ENCODE data around the gene EIF4EBP3.

Gene EIF4EBP3

GRCh38 chr5:140556438-140556837 lies 9.0 kb downstream of the EIF4EBP3 start:
- no peak for DNase-seq (ENCODE audit: low read depth in 4 of 4, low spot score in 1 of 4)

GRCh38 chr5:140557136-140557805 lies 9.8 kb downstream of the EIF4EBP3 start, which contains the start of gene SRA1:
Gene SRA1 (minus strand): TSS chr5:140557473. CDS start chr5:140557452, 21 bp downstream.
- DNase-seq (ENCODE audit: low read depth in 4 of 4, low spot score in 1 of 4), result peak; percentile 59 to 81 (median 76)

GRCh38 chr5:140557965-140558364 lies 10.5 kb downstream of the EIF4EBP3 start:
- no peak for DNase-seq (ENCODE audit: low read depth in 4 of 4, low spot score in 1 of 4)

GRCh38 chr5:140558542-140558941 lies 11.1 kb downstream of the EIF4EBP3 start:
- no peak for DNase-seq (ENCODE audit: low read depth in 4 of 4, low spot score in 1 of 4)

GRCh38 chr5:140560227-140560626 lies 12.8 kb downstream of the EIF4EBP3 start:
- DNase-seq (ENCODE audit: low read depth in 4 of 4, low spot score in 1 of 4), result no peak

DNA sequence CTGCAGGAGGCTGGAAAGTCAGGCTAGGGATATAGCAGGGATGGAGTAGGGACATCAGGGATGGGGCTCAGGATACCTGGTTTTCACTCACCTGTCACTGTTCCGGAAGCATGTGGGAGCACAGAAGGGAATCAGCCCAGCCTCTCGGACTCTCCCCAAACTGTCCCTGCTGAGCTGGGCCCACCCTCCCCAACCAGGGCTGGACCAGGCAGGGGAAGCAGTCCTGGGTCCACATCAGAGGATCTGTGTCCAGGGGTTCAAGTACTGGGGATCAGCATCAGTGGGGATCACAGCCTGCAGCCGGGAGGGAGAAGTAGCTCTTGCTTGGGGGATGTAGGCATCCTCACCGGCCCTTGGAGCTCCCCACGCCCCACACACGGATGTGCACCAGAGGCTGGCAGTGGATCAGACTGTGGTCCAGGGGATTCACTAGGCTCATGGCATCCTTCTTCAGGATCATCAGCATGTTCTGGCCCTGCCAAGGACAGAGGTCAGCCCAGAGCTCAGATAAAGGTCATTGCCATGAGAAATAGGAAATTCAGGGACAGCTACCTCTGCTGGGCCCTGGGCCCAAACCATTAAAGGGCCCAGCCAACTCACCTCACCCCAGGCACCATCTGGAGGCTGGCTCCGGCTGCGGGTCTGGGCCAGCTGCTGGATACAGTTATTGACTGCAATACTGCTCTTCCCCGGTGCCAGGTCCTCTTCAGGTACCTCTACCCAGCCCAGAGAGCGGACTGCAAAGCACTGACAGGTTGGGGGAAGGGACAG lies 14.5 kb downstream of the EIF4EBP3 start:
- DNase-seq (ENCODE audit: low read depth in 4 of 4, low spot score in 1 of 4), result no peak

DNA sequence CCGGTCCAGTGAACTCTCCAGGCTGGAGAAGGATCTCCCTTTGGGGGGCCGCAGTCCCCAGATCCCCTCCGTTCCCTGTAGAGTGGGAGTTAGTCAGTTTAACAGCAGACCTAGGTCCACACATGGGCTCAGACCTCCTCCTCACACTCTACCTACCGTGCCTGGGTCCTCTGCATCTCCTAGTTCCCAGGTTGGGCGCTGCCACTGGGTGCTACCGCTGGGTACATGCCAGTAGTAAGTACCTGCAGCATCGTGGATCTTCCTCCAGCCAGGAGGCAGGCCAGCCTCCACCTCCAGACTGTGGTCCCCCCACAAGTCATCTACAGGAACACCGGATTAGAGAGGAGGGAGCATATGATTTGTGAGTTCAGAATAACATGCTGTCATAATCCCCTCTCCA lies 16.1 kb downstream of the EIF4EBP3 start:
- no peak for DNase-seq (ENCODE audit: low read depth in 4 of 4, low spot score in 1 of 4)

- DNase-seq (ENCODE audit: low read depth in 4 of 4, low spot score in 1 of 4), result peak; percentile 82 to 94 (median 87)
Observed at GRCh38 chr5:140564196-140565023, 16.9 kb downstream of the EIF4EBP3 start, which contains the start of the genes APBB3 and SLC35A4. Gene APBB3 (minus strand): TSS chr5:140564598. CDS start chr5:140564245, 353 bp downstream. Gene SLC35A4 (plus strand): TSS chr5:140564828. CDS start chr5:140567170, 2,342 bp downstream.

- DNase-seq (ENCODE audit: low read depth in 4 of 4, low spot score in 1 of 4), result no peak
Observed at GRCh38 chr5:140565024-140565779, 17.7 kb downstream of the EIF4EBP3 start.

GRCh38 chr5:140565780-140566095 lies 18.3 kb downstream of the EIF4EBP3 start:
- DNase-seq (ENCODE audit: low read depth in 4 of 4, low spot score in 1 of 4), result no peak

DNA sequence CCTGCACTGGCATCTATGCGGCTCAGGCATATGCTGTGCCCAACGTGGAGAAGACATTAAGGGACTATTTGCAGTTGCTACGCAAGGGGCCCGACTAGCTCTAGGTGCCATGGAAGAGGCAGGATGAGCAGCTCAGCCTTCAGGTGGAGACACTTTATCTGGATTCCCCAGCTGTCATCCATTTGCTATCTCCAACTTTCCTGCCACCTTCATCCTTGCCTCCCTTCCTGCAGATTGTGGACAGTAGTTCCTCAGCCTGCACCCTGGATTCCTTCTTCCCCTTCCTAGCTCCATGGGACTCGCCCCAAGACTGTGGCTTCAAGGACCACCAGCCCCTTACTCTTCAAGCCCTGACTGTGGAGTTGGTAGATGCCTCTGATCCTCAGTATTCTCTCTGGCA lies 19.2 kb downstream of the EIF4EBP3 start:
- no peak for DNase-seq (ENCODE audit: low read depth in 4 of 4, low spot score in 1 of 4)

DNA sequence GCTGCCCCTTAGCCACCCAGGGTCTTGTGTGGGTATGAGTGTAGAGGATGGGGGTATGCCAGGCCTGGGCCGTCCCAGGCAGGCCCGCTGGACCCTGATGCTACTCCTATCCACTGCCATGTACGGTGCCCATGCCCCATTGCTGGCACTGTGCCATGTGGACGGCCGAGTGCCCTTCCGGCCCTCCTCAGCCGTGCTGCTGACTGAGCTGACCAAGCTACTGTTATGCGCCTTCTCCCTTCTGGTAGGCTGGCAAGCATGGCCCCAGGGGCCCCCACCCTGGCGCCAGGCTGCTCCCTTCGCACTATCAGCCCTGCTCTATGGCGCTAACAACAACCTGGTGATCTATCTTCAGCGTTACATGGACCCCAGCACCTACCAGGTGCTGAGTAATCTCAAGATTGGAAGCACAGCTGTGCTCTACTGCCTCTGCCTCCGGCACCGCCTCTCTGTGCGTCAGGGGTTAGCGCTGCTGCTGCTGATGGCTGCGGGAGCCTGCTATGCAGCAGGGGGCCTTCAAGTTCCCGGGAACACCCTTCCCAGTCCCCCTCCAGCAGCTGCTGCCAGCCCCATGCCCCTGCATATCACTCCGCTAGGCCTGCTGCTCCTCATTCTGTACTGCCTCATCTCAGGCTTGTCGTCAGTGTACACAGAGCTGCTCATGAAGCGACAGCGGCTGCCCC lies 19.8 kb downstream of the EIF4EBP3 start:
- no peak for DNase-seq (ENCODE audit: low read depth in 4 of 4, low spot score in 1 of 4)

- no peak for DNase-seq (ENCODE audit: low read depth in 4 of 4, low spot score in 1 of 4)
Observed at GRCh38 chr5:140567871-140568270, 20.4 kb downstream of the EIF4EBP3 start.

DNA sequence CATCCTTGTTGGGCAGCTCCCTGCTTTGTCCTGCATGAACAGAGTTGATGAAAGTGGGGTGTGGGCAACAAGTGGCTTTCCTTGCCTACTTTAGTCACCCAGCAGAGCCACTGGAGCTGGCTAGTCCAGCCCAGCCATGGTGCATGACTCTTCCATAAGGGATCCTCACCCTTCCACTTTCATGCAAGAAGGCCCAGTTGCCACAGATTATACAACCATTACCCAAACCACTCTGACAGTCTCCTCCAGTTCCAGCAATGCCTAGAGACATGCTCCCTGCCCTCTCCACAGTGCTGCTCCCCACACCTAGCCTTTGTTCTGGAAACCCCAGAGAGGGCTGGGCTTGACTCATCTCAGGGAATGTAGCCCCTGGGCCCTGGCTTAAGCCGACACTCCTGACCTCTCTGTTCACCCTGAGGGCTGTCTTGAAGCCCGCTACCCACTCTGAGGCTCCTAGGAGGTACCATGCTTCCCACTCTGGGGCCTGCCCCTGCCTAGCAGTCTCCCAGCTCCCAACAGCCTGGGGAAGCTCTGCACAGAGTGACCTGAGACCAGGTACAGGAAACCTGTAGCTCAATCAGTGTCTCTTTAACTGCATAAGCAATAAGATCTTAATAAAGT lies 21.1 kb downstream of the EIF4EBP3 start:
- DNase-seq (ENCODE audit: low read depth in 4 of 4, low spot score in 1 of 4), result no peak

- DNase-seq (ENCODE audit: low read depth in 4 of 4, low spot score in 1 of 4), result no peak
Observed at GRCh38 chr5:140569197-140569596, 21.7 kb downstream of the EIF4EBP3 start.

GRCh38 chr5:140570058-140570457 lies 22.6 kb downstream of the EIF4EBP3 start:
- DNase-seq (ENCODE audit: low read depth in 4 of 4, low spot score in 1 of 4), result no peak

- no peak for DNase-seq (ENCODE audit: low read depth in 4 of 4, low spot score in 1 of 4)
Observed at GRCh38 chr5:140570488-140570887, 23.0 kb downstream of the EIF4EBP3 start.

DNA sequence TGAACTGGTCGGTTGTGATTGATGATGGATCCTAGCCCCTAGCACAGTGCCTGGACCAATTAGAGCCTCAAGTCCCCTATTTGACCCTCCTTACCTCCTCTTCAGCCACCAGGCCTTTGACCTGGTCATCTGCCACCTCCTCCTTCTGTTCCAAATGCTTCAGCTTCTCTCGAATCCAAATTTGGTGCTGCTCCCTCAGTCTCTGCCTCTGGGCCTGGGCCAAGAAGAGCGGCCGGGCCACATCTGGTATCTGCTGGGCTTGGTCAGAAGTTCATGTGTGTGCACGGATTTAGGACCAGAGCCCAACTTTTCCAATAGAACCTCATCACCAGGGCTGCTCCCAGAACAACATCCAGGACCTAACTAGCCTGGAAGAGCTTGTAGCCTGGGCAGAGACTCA lies 23.6 kb downstream of the EIF4EBP3 start:
- DNase-seq (ENCODE audit: low read depth in 4 of 4, low spot score in 1 of 4), result no peak

DNA sequence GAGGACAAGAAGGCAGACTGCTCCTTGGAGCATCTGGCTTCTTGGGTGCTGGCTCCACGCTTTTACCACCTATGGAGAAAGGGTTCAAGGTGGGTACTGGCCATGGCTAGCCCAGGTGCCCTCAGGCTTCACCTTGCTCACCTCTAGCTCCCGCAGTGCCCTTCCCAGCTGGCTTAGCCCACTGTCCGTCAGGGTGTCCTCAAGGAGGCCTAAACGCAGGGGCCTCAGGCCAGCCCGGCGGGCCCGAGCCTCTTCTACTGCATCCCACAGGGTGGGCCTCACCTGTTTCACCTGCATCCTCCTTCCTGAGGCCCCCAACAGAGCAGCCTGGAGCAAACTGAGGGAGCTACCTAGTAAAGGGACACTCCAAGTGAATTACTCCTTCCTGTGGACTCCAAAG lies 26.2 kb downstream of the EIF4EBP3 start:
- no peak for DNase-seq (ENCODE audit: low read depth in 4 of 4, low spot score in 1 of 4)

- DNase-seq (ENCODE audit: low read depth in 4 of 4, low spot score in 1 of 4), result no peak
Observed at GRCh38 chr5:140574165-140574564, 26.7 kb downstream of the EIF4EBP3 start.
